Calu3 (cell line): ENCODE results near the gene PEPD. TPM values are rescaled to one million over a fixed set of nuclear protein-coding genes. Genes with fewer than 3 reads are reported as not detected.

ENCODE experiments used
- BruUV-seq: library from RNA; stranded (reverse); fragments of 400-500 nt; replicated peaks from 2 replicates; lab custom pipeline; 2021; lab: Mats Ljungman, UMichigan
- CTCF ChIA-PET: fragments of 300-600 bp; sonication (Branson Sonifier 250); formaldehyde crosslinking; loops from one replicate; lab custom pipeline; 2022; ENCODE audit warnings: antibody characterized with exemption; lab: Charles Lee
- DNase-seq: peaks from one replicate; pipeline ENCODE4 v3.0.0; 2022
- H3K27ac Mint-ChIP-seq: one replicate; pipeline ENCODE4 v1.8.0; 2022; ENCODE audit warnings: mixed read lengths; ENCODE audit not compliant: unreplicated experiment
- H3K27me3 Mint-ChIP-seq: one replicate; pipeline ENCODE4 v1.8.0; 2022; ENCODE audit warnings: mixed read lengths; ENCODE audit not compliant: unreplicated experiment
- H3K36me3 Mint-ChIP-seq: one replicate; pipeline ENCODE4 v1.8.0; 2022; ENCODE audit warnings: mild to moderate bottlenecking, moderate library complexity, mixed read lengths; ENCODE audit not compliant: insufficient read depth, unreplicated experiment
- H3K4me1 Mint-ChIP-seq: one replicate; pipeline ENCODE4 v1.8.0; 2022; ENCODE audit warnings: mild to moderate bottlenecking, low read depth, mixed read lengths; ENCODE audit not compliant: unreplicated experiment
- H3K4me3 Mint-ChIP-seq: one replicate; pipeline ENCODE4 v1.8.0; 2022; ENCODE audit warnings: mild to moderate bottlenecking, low read depth, moderate library complexity, mixed read lengths; ENCODE audit not compliant: unreplicated experiment
- H3K9me3 Mint-ChIP-seq: one replicate; pipeline ENCODE4 v1.8.0; 2022; ENCODE audit warnings: low read depth, mixed read lengths; ENCODE audit not compliant: unreplicated experiment
- intact Hi-C: fragments of 100-400 bp; cut with micrococcal nuclease; formaldehyde crosslinking; loops from one replicate; pipeline ENCODE4 v1.10.0; 2022; ENCODE audit not compliant: unreplicated experiment
- total RNA-seq: library from RNA; stranded (reverse); gene quantifications from 2 replicates; pipeline ENCODE4 v1.2.3, GENCODE V29; 2022
- TF ChIP-seq, protein P1 (sequence below): fragments of 200-600 bp; IDR thresholded peaks from one replicate; pipeline ENCODE4 v1.8.0; 2022; ENCODE audit warnings: antibody characterized with exemption; ENCODE audit not compliant: unreplicated experiment

Gene PEPD
- total RNA-seq, 1 experiment from 2014 or later, result 65.5 TPM

DNA sequence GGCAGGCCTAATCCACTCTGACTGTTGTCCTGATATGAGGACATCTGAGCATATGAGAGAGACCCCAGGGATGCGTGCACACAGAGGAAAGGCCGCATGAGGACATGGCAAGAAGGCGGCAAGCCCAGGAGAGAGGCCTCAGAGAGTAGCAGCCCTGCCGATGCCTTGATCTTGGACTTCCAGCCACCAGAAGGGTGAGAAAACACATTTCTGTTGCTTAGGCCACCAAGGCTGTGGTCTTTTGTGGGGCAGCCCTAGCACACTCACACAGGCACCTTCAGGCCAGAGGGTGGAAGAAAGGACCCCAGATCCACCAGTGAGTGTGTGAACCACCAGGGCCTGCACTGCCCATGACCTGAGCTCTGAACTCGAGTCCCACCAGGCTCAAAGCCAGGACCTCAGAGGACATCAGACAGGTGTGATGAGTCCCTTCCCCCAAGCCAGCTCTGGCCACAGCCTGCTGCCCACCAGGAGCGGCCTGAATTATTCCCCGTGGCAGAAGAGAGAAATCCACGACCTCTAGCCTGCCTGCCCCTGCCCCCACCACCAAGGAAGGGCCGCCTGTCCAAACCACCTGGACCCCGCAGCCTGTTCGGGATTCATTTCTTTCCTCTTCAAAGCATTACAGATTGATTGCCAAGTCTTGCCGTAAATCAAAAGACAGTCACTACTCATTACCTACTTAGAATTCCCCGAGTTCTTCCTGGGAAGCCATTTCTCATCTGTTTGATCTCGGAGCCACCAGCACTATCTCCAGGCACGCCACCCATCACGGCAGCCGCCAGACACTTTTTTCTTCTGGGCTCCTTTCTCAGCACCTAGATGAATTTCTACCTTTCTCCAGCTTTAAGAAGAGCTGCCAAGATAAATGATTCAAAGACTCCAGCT is 75.9 kb downstream of the PEPD start:
- no peaks in the 10 kb centered on the region for H3K9me3 Mint-ChIP-seq
- H3K36me3 Mint-ChIP-seq, result no peaks in the 10 kb centered on the region
- CTCF ChIA-PET, result interaction anchor here (1.4 kb wide), 1 partner anchor 15 kb away, joined by 3 read pairs; no protein-coding TSS in a partner anchor
- BruUV-seq, result no TSS peak
- TF ChIP-seq, protein P1, sequence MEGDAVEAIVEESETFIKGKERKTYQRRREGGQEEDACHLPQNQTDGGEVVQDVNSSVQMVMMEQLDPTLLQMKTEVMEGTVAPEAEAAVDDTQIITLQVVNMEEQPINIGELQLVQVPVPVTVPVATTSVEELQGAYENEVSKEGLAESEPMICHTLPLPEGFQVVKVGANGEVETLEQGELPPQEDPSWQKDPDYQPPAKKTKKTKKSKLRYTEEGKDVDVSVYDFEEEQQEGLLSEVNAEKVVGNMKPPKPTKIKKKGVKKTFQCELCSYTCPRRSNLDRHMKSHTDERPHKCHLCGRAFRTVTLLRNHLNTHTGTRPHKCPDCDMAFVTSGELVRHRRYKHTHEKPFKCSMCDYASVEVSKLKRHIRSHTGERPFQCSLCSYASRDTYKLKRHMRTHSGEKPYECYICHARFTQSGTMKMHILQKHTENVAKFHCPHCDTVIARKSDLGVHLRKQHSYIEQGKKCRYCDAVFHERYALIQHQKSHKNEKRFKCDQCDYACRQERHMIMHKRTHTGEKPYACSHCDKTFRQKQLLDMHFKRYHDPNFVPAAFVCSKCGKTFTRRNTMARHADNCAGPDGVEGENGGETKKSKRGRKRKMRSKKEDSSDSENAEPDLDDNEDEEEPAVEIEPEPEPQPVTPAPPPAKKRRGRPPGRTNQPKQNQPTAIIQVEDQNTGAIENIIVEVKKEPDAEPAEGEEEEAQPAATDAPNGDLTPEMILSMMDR, result no peak
- no peak overlapping the region for H3K27ac Mint-ChIP-seq
- no peaks in the 10 kb centered on the region for H3K27me3 Mint-ChIP-seq
- no peak overlapping the region for H3K4me3 Mint-ChIP-seq
- no peak for DNase-seq
- H3K4me1 Mint-ChIP-seq, result no peaks in the 10 kb centered on the region
- intact Hi-C loops, result no loop called here

DNA sequence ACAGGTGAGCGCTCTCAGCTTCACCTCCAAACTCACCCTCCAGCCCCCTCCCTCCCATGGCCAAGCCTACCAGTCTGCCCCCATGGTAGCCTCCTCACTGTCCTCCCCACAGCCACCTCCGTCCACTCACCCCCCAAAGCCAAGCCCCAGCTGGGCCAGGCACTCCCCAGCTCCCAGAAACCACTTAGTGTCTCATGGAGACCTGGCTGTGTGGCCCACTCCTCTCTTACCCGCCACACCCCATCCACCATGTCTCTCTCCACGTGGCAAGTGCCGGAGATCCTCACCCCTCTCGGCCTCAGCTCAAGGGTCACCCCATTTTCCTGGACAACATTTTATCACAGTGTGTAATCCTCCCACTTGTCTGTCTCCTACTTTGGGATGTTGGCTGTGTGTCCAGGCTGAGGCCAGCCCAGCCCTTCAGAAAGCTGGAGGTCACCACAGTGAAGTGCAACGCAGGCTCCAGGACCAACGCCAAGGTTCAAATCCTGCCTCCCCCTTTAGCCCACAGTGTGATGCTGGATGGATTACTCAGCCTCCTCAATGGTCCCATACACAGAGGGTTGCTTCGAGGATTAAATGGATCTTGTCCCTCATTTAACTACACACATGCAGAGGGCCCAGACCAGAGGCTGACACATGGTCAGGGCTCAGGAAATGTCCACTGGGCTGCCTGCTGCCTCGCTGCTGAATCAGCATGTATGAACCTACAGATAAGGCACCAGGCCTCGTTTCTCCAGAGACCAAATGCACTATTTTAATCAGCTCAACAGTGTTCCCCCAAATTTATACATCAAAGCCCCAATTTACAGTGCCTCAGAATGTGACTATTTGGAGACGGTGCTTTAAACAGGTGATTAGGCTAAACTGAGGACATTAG is 76.8 kb downstream of the PEPD start:
- no peak overlapping the region for H3K27ac Mint-ChIP-seq
- TF ChIP-seq, protein P1, result no peak
- no peak for DNase-seq
- H3K4me3 Mint-ChIP-seq, result no peak overlapping the region
- H3K36me3 Mint-ChIP-seq, result no peaks in the 10 kb centered on the region
- H3K9me3 Mint-ChIP-seq, result no peaks in the 10 kb centered on the region
- CTCF ChIA-PET, result interaction anchor here (1.4 kb wide), 1 partner anchor 14 kb away, joined by 3 read pairs; no protein-coding TSS in a partner anchor
- intact Hi-C loops, result no loop called here
- no peaks in the 10 kb centered on the region for H3K27me3 Mint-ChIP-seq
- no TSS peak for BruUV-seq
- H3K4me1 Mint-ChIP-seq, result no peaks in the 10 kb centered on the region

DNA sequence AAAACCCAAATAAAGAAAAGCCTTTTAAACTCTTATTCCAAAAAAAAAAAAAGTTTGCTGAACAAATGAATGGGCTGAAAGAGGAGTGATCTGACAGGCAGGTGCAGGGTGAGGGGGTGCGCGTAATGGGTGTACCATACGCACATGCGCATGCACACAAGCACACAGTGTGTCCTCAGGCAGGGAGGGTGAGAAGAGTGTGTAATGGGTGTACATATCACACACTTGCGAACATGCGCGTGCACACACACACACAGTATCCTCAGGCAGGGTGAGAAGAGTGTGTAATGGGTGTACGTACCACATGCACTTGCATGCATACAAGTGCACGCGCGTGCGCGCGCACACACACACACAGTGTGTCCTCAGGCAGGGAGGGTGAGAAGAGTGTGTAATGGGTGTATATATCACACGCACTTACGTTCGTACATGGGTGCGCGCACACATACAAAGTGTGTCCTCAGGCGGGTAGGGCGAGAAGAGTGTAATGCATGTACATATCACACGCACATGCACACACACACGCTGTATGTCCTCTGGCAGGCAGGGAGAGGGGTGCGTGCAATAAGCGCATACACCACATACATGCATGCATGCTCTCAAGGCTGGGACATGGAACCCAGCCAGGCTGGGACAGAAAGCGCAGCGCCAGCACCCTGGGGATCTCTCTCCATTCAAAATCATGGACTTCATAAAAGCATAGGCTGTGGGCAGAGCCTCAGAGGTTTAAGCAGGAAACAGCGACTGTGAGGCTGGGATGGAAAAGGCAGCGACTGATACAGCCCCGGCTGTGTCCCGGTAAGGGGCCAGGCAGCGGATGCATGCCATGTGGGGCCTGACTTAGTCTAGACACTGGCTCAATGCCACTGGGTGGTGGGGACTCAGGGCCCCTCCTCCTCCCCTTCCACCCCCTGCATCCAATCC is 77.7 kb downstream of the PEPD start:
- H3K4me1 Mint-ChIP-seq, result no peaks in the 10 kb centered on the region
- CTCF ChIA-PET, result no interaction called here
- no TSS peak for BruUV-seq
- H3K27me3 Mint-ChIP-seq, result no peaks in the 10 kb centered on the region
- no peak for DNase-seq
- intact Hi-C loops, result no loop called here
- TF ChIP-seq, protein P1, result no peak
- H3K4me3 Mint-ChIP-seq, result no peak overlapping the region
- no peaks in the 10 kb centered on the region for H3K9me3 Mint-ChIP-seq
- H3K36me3 Mint-ChIP-seq, result no peaks in the 10 kb centered on the region
- no peak overlapping the region for H3K27ac Mint-ChIP-seq
